DND-41 (cell line): ENCODE measurements around the gene SLC24A3.

ENCODE experiments used
- ATAC-seq: fragments of 200-7000 bp; cut with Tn5 transposase; 3 replicates; pipeline ENCODE4 v1.9.1; 2021; ENCODE audit warnings: low read depth; ENCODE audit not compliant: insufficient read depth
- DNase-seq: peaks from one replicate; pipeline ENCODE4 v3.0.0-alpha.2; 2020
- H2AFZ ChIP-seq: 2 replicates; pipeline ENCODE4 v1.6.0; 2012; ENCODE audit warnings: low read depth, low read length
- H3K27ac ChIP-seq: 2 replicates; pipeline ENCODE4 v1.5.1; 2012; ENCODE audit warnings: low read length, inconsistent platforms
- H3K27me3 ChIP-seq: fragments of 200-600 bp; sonication (generic); 2 replicates; pipeline ENCODE4 v1.6.0; 2012; ENCODE audit warnings: low read length, mild to moderate bottlenecking, inconsistent platforms; ENCODE audit not compliant: insufficient read depth, poor library complexity
- H3K36me3 ChIP-seq: 2 replicates; pipeline ENCODE4 v1.5.1; 2012; ENCODE audit warnings: low read length, inconsistent platforms; ENCODE audit not compliant: insufficient read depth
- H3K4me1 ChIP-seq: 2 replicates; pipeline ENCODE4 v1.5.1; 2012; ENCODE audit warnings: mild to moderate bottlenecking, low read length; ENCODE audit not compliant: insufficient read depth
- H3K4me2 ChIP-seq: 2 replicates; pipeline ENCODE4 v1.6.0; 2012; ENCODE audit warnings: mild to moderate bottlenecking, moderate library complexity, low read length, inconsistent platforms; ENCODE audit not compliant: insufficient read depth
- H3K4me3 ChIP-seq, 2 experiments: fragments of 200-600 bp in 1 of 2; shearing (Covaris generic) in 1 of 2; 2 replicates each; pipeline ENCODE4 v1.5.1; 2012 to 2016; ENCODE audit warnings: inconsistent platforms in 2 of 2, low read length in 2 of 2, mild to moderate bottlenecking in 2 of 2, low read depth in 1 of 2, moderate library complexity in 1 of 2
- H3K79me2 ChIP-seq: 2 replicates; pipeline ENCODE4 v1.6.0; 2012; ENCODE audit warnings: low read length, inconsistent platforms; ENCODE audit not compliant: insufficient read depth
- H3K9ac ChIP-seq: 2 replicates; pipeline ENCODE4 v1.6.0; 2012; ENCODE audit warnings: low read depth, mild to moderate bottlenecking, inconsistent platforms, low read length, moderate library complexity
- H3K9me3 ChIP-seq: 2 replicates; pipeline ENCODE4 v1.5.1; 2012; ENCODE audit warnings: low read length, moderate library complexity, mild to moderate bottlenecking, inconsistent platforms; ENCODE audit not compliant: insufficient read depth, severe bottlenecking
- H4K20me1 ChIP-seq: 2 replicates; pipeline ENCODE4 v1.6.0; 2012; ENCODE audit warnings: low read length; ENCODE audit not compliant: insufficient read depth
- CTCF ChIP-seq: IDR thresholded peaks from 2 replicates; pipeline ENCODE4 v1.5.1; 2012; ENCODE audit warnings: borderline replicate concordance, low read length, moderate library complexity, mild to moderate bottlenecking; ENCODE audit not compliant: poor library complexity, severe bottlenecking; ENCODE audit errors: extremely low read depth
- EZH2 ChIP-seq: IDR thresholded peaks from 3 replicates; pipeline ENCODE4 v1.6.1; 2012; ENCODE audit warnings: borderline replicate concordance, low read depth, mild to moderate bottlenecking, moderate library complexity, low read length, inconsistent platforms; ENCODE audit not compliant: severe bottlenecking

SLC24A3 gene

GRCh38 chr20:19711126-19711525 is 498.7 kb downstream of the SLC24A3 start:
- H2AFZ ChIP-seq, result no peak overlapping the region
- DNase-seq, result no peak
- H3K9ac ChIP-seq, result no peak overlapping the region
- peaks cover 5% of the 10 kb centered on the region for H3K9me3 ChIP-seq
- no peaks in the 10 kb centered on the region for H4K20me1 ChIP-seq
- no peak overlapping the region for H3K27ac ChIP-seq
- H3K4me2 ChIP-seq, result no peak overlapping the region
- ATAC-seq, result no peak
- no peaks in the 10 kb centered on the region for H3K4me1 ChIP-seq
- no peaks in the 10 kb centered on the region for H3K79me2 ChIP-seq
- no peaks in the 10 kb centered on the region for H3K36me3 ChIP-seq
- no peak overlapping the region for H3K4me3 ChIP-seq
- H3K27me3 ChIP-seq, result no peaks in the 10 kb centered on the region
- TF ChIP-seq CTCF (no peak), EZH2 (no peak)

- H2AFZ ChIP-seq, result no peak overlapping the region
- H3K9ac ChIP-seq, result no peak overlapping the region
- H3K27me3 ChIP-seq, result no peaks in the 10 kb centered on the region
- DNase-seq (no peak), ATAC-seq (no peak)
- no peaks in the 10 kb centered on the region for H4K20me1 ChIP-seq
- peaks cover 10% of the 10 kb centered on the region for H3K9me3 ChIP-seq
- no peaks in the 10 kb centered on the region for H3K79me2 ChIP-seq
- no peak for TF ChIP-seq CTCF
- TF ChIP-seq EZH2, result no peak
- no peaks in the 10 kb centered on the region for H3K36me3 ChIP-seq
- no peak overlapping the region for H3K27ac ChIP-seq
- H3K4me1 ChIP-seq, result no peaks in the 10 kb centered on the region
- no peak overlapping the region for H3K4me3 ChIP-seq
- no peak overlapping the region for H3K4me2 ChIP-seq
These were observed 500.3 kb downstream of the SLC24A3 start for GRCh38 chr20:19712721-19713260.

GRCh38 chr20:19713822-19714578 is 501.6 kb downstream of the SLC24A3 start:
- H3K4me2 ChIP-seq, result no peak overlapping the region
- no peak overlapping the region for H3K4me3 ChIP-seq
- no peak for DNase-seq
- no peak for ATAC-seq
- H2AFZ ChIP-seq, result no peak overlapping the region
- H3K9ac ChIP-seq, result no peak overlapping the region
- no peaks in the 10 kb centered on the region for H3K27me3 ChIP-seq
- no peaks in the 10 kb centered on the region for H3K4me1 ChIP-seq
- H3K79me2 ChIP-seq, result no peaks in the 10 kb centered on the region
- H3K27ac ChIP-seq, result no peak overlapping the region
- no peak for TF ChIP-seq EZH2
- no peak for TF ChIP-seq CTCF
- no peaks in the 10 kb centered on the region for H3K36me3 ChIP-seq
- no peaks in the 10 kb centered on the region for H4K20me1 ChIP-seq
- H3K9me3 ChIP-seq, result peaks cover 10% of the 10 kb centered on the region
